Endothelial cell (in vitro differentiated cells): ENCODE measurements around the gene EDN3. TPM values are rescaled to one million over a fixed set of nuclear protein-coding genes. Genes with fewer than 3 reads are reported as not detected.
A peak's percentile ranks its signal among the peaks of the same experiment; 100 is the strongest.

Experiments
- DNase-seq: peaks from one replicate; pipeline ENCODE4 v3.0.0; 2021; ENCODE audit warnings: low spot score
- H3K27ac Mint-ChIP-seq: one replicate; pipeline ENCODE4 v1.8.0; 2021; ENCODE audit warnings: mixed read lengths, inconsistent platforms; ENCODE audit not compliant: unreplicated experiment
- H3K27me3 Mint-ChIP-seq: one replicate; pipeline ENCODE4 v1.8.0; 2021; ENCODE audit warnings: mild to moderate bottlenecking, moderate library complexity, mixed read lengths, inconsistent platforms; ENCODE audit not compliant: unreplicated experiment
- H3K36me3 Mint-ChIP-seq: one replicate; pipeline ENCODE4 v1.8.0; 2021; ENCODE audit warnings: mild to moderate bottlenecking, low read depth, mixed read lengths, inconsistent platforms; ENCODE audit not compliant: unreplicated experiment
- H3K4me1 Mint-ChIP-seq: one replicate; pipeline ENCODE4 v1.8.0; 2021; ENCODE audit warnings: mild to moderate bottlenecking, mixed read lengths, inconsistent platforms; ENCODE audit not compliant: unreplicated experiment
- H3K4me3 Mint-ChIP-seq: one replicate; pipeline ENCODE4 v1.8.0; 2021; ENCODE audit warnings: mild to moderate bottlenecking, mixed read lengths, inconsistent platforms; ENCODE audit not compliant: unreplicated experiment
- H3K9me3 Mint-ChIP-seq: one replicate; pipeline ENCODE4 v1.8.0; 2021; ENCODE audit warnings: mixed read lengths, inconsistent platforms; ENCODE audit not compliant: unreplicated experiment
- CTCF ChIP-seq: fragments of 200-600 bp; sonication (generic); IDR thresholded peaks from one replicate; pipeline ENCODE4 v1.5.0; 2021; ENCODE audit warnings: antibody characterized with exemption; ENCODE audit not compliant: unreplicated experiment
- long read RNA-seq: library from polyadenylated mRNA; unstranded; transcript quantifications from one replicate; pipeline ENCODE4 v2.0.0, GENCODE V29; 2020; ENCODE audit not compliant: unreplicated experiment
- total RNA-seq: library from RNA; stranded (reverse); fragmentation: NEBNext Ultra II Directional; extraction: Animal tissue kit (Norgen Biotek cat#: 25700); gene quantifications from one replicate; pipeline ENCODE4 v1.2.1, GENCODE V29; 2021; ENCODE audit not compliant: unreplicated experiment

Gene EDN3
- total RNA-seq = not detected
- long read RNA-seq = 0 reads

GRCh38 chr20:59300333-59301081, at the start of gene EDN3:
Gene EDN3 (plus strand): TSS chr20:59300611. CDS start chr20:59300813, 202 bp downstream.
- no peaks in the 10 kb centered on the region for H3K9me3 Mint-ChIP-seq
- H3K27me3 Mint-ChIP-seq = peaks cover 10% of the 10 kb centered on the region
- no peaks in the 10 kb centered on the region for H3K4me1 Mint-ChIP-seq
- H3K4me3 Mint-ChIP-seq = no peak within 1 kb of the TSS
- no peak within 1 kb of the TSS for H3K27ac Mint-ChIP-seq
- no peak for TF ChIP-seq CTCF
- no peaks in the 10 kb centered on the region for H3K36me3 Mint-ChIP-seq
- peak; percentile 12 for DNase-seq

GRCh38 chr20:59253325-59253724, 47.1 kb upstream of the EDN3 start:
- Mint-ChIP-seq H3K27ac (no peak overlapping the region), H3K4me3 (no peak overlapping the region), H3K4me1 (no peaks in the 10 kb centered on the region), H3K27me3 (no peaks in the 10 kb centered on the region), H3K36me3 (no peaks in the 10 kb centered on the region), H3K9me3 (no peaks in the 10 kb centered on the region)
- no peak for TF ChIP-seq CTCF
- DNase-seq = no peak

GRCh38 chr20:59253779-59254319, 46.6 kb upstream of the EDN3 start:
- no peaks in the 10 kb centered on the region for H3K9me3 Mint-ChIP-seq
- no peak for DNase-seq
- no peaks in the 10 kb centered on the region for H3K27me3 Mint-ChIP-seq
- H3K36me3 Mint-ChIP-seq = no peaks in the 10 kb centered on the region
- no peaks in the 10 kb centered on the region for H3K4me1 Mint-ChIP-seq
- no peak overlapping the region for H3K27ac Mint-ChIP-seq
- no peak overlapping the region for H3K4me3 Mint-ChIP-seq
- TF ChIP-seq CTCF = no peak

DNA sequence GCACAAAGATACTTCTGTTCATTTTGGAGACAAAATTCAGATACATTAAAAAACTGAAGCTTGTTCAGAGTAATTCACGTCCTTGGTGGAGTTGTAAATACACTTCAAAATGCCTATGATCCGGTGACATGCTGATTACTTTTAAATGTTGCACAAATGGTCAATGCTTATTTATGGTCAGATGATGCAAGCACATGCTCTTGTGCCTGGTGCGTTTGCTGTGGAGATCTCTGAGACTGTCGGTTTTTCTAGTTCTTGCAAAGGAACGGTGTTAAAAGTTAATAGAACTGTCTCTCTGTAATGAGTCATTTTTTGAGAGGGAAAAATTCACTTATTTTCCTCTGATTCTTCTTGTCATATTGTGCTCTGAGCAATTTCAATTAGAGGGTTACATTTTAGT, 45.2 kb upstream of the EDN3 start:
- no peak overlapping the region for H3K27ac Mint-ChIP-seq

More for the DNA sequence above, 45.2 kb upstream of the EDN3 start:
- Mint-ChIP-seq H3K4me3 (no peak overlapping the region), H3K27me3 (no peaks in the 10 kb centered on the region), H3K9me3 (no peaks in the 10 kb centered on the region), H3K36me3 (no peaks in the 10 kb centered on the region), H3K4me1 (no peaks in the 10 kb centered on the region)
- no peak for DNase-seq
- TF ChIP-seq CTCF = no peak
